ENCODE results near the gene ENTHD1. TPM values are rescaled to one million over a fixed set of nuclear protein-coding genes. Genes with fewer than 3 reads are reported as not detected.
A peak's percentile ranks its signal among the peaks of the same experiment; 100 is the strongest.
"Not testable (repeated sequence)": the region's sequence is repeated elsewhere in the genome, so short reads cannot be mapped to it uniquely, and the experiment has no call there.

Gene ENTHD1
- total RNA-seq, 2 donors from 2014 or later: 0.46 to 0.77 TPM

- Mint-ChIP-seq H3K4me1 (ENCODE audit: low read depth) (peaks cover 19% of the 10 kb centered on the region), H3K27me3 (ENCODE audit: low read depth) (no peaks in the 10 kb centered on the region), H3K4me3 (no peak overlapping the region), H3K9me3 (no peaks in the 10 kb centered on the region), H3K27ac (no peak overlapping the region), H3K36me3 (ENCODE audit: insufficient read depth in 2 of 2) (no peaks in the 10 kb centered on the region)
- ATAC-seq (replicated peaks in 1 of 2): no peak
- DNase-seq: no peak
Observed at GRCh38 chr22:39877079-39877845, 16.3 kb downstream of the ENTHD1 start.

- ATAC-seq (replicated peaks in 1 of 2): peak in 1 of 2 donors; percentile 38
- peaks cover 19% of the 10 kb centered on the region for H3K4me1 Mint-ChIP-seq (ENCODE audit: low read depth)
- not testable (repeated sequence) for H3K36me3 Mint-ChIP-seq (ENCODE audit: insufficient read depth in 2 of 2); H3K9me3 Mint-ChIP-seq; DNase-seq; H3K4me3 Mint-ChIP-seq; H3K27ac Mint-ChIP-seq; H3K27me3 Mint-ChIP-seq (ENCODE audit: low read depth)
Observed at GRCh38 chr22:39875176-39875885, 18.2 kb downstream of the ENTHD1 start.

GRCh38 chr22:39873965-39874364, 19.6 kb downstream of the ENTHD1 start:
- ATAC-seq (replicated peaks in 1 of 2): no peak
- H3K4me1 Mint-ChIP-seq (ENCODE audit: low read depth): peaks cover 19% of the 10 kb centered on the region
- DNase-seq: no peak

GRCh38 chr22:39872548-39872947, 21.0 kb downstream of the ENTHD1 start:
- no peaks in the 10 kb centered on the region for H3K27me3 Mint-ChIP-seq (ENCODE audit: low read depth)
- H3K9me3 Mint-ChIP-seq: peaks cover 0 to 3% of the 10 kb centered on the region in 2 donors
- no peak overlapping the region for H3K4me3 Mint-ChIP-seq
- no peak for ATAC-seq (replicated peaks in 1 of 2)
- H3K36me3 Mint-ChIP-seq (ENCODE audit: insufficient read depth in 2 of 2): peaks cover 0 to 2% of the 10 kb centered on the region in 2 donors
- H3K4me1 Mint-ChIP-seq (ENCODE audit: low read depth): peaks cover 15% of the 10 kb centered on the region
- DNase-seq: no peak
- no peak overlapping the region for H3K27ac Mint-ChIP-seq

More at GRCh38 chr22:39873965-39874364, 19.6 kb downstream of the ENTHD1 start:
- no peaks in the 10 kb centered on the region for H3K36me3 Mint-ChIP-seq (ENCODE audit: insufficient read depth in 2 of 2)
- H3K27me3 Mint-ChIP-seq (ENCODE audit: low read depth): no peaks in the 10 kb centered on the region
- H3K27ac Mint-ChIP-seq: no peak overlapping the region
- H3K4me3 Mint-ChIP-seq: no peak overlapping the region
- H3K9me3 Mint-ChIP-seq: peaks cover 0 to 2% of the 10 kb centered on the region in 2 donors

- ATAC-seq (replicated peaks in 1 of 2) (no peak), DNase-seq (no peak)
- H3K4me1 Mint-ChIP-seq (ENCODE audit: low read depth): peaks cover 14% of the 10 kb centered on the region
- peaks cover 0 to 3% of the 10 kb centered on the region in 2 donors for H3K9me3 Mint-ChIP-seq
- no peaks in the 10 kb centered on the region for H3K27me3 Mint-ChIP-seq (ENCODE audit: low read depth)
- H3K4me3 Mint-ChIP-seq: no peak overlapping the region
- H3K36me3 Mint-ChIP-seq (ENCODE audit: insufficient read depth in 2 of 2): peaks cover 0 to 2% of the 10 kb centered on the region in 2 donors
- H3K27ac Mint-ChIP-seq: no peak overlapping the region
Observed at GRCh38 chr22:39871008-39871798, 22.4 kb downstream of the ENTHD1 start.

- not testable (repeated sequence) for H3K36me3 Mint-ChIP-seq (ENCODE audit: insufficient read depth in 2 of 2); H3K27ac Mint-ChIP-seq; H3K9me3 Mint-ChIP-seq; ATAC-seq (replicated peaks in 1 of 2); H3K4me3 Mint-ChIP-seq; DNase-seq; H3K27me3 Mint-ChIP-seq (ENCODE audit: low read depth)
- H3K4me1 Mint-ChIP-seq (ENCODE audit: low read depth): peaks cover 14% of the 10 kb centered on the region
Observed at GRCh38 chr22:39869797-39870196, 23.8 kb downstream of the ENTHD1 start.

- H3K27ac Mint-ChIP-seq: no peak overlapping the region
- H3K9me3 Mint-ChIP-seq: peaks cover 0 to 3% of the 10 kb centered on the region in 2 donors
- H3K36me3 Mint-ChIP-seq (ENCODE audit: insufficient read depth in 2 of 2): peaks cover 0 to 2% of the 10 kb centered on the region in 2 donors
- H3K4me1 Mint-ChIP-seq (ENCODE audit: low read depth): peaks cover 8% of the 10 kb centered on the region
- DNase-seq (no peak), ATAC-seq (replicated peaks in 1 of 2) (no peak)
- H3K4me3 Mint-ChIP-seq: no peak overlapping the region
- no peaks in the 10 kb centered on the region for H3K27me3 Mint-ChIP-seq (ENCODE audit: low read depth)
Observed at GRCh38 chr22:39868741-39869140, 24.8 kb downstream of the ENTHD1 start.

GRCh38 chr22:39859903-39860588, 33.5 kb downstream of the ENTHD1 start:
- Mint-ChIP-seq H3K36me3 (ENCODE audit: insufficient read depth in 2 of 2) (no peaks in the 10 kb centered on the region), H3K27me3 (ENCODE audit: low read depth) (peaks cover 7% of the 10 kb centered on the region), H3K4me3 (peak overlapping the region; percentile 64 to 66), H3K4me1 (ENCODE audit: low read depth) (peaks cover 22% of the 10 kb centered on the region), H3K9me3 (no peaks in the 10 kb centered on the region), H3K27ac (peak overlapping the region; percentile 27)
- ATAC-seq (replicated peaks in 1 of 2) (peak; percentile 46 to 61), DNase-seq (no peak)

GRCh38 chr22:39856588-39856987, 37.0 kb downstream of the ENTHD1 start:
- H3K9me3 Mint-ChIP-seq: no peaks in the 10 kb centered on the region
- DNase-seq: no peak
- H3K36me3 Mint-ChIP-seq (ENCODE audit: insufficient read depth in 2 of 2): no peaks in the 10 kb centered on the region
- H3K4me3 Mint-ChIP-seq: no peak overlapping the region
- no peak overlapping the region for H3K27ac Mint-ChIP-seq
- no peak for ATAC-seq (replicated peaks in 1 of 2)
- H3K4me1 Mint-ChIP-seq (ENCODE audit: low read depth): peaks cover 22% of the 10 kb centered on the region
- peaks cover 7% of the 10 kb centered on the region for H3K27me3 Mint-ChIP-seq (ENCODE audit: low read depth)

GRCh38 chr22:39852799-39853198, 40.8 kb downstream of the ENTHD1 start:
- no peaks in the 10 kb centered on the region for H3K36me3 Mint-ChIP-seq (ENCODE audit: insufficient read depth in 2 of 2)
- H3K27ac Mint-ChIP-seq: no peak overlapping the region
- ATAC-seq (replicated peaks in 1 of 2) (no peak), DNase-seq (no peak)
- no peak overlapping the region for H3K4me3 Mint-ChIP-seq
- H3K9me3 Mint-ChIP-seq: no peaks in the 10 kb centered on the region
- H3K27me3 Mint-ChIP-seq (ENCODE audit: low read depth): peaks cover 6% of the 10 kb centered on the region
- no peaks in the 10 kb centered on the region for H3K4me1 Mint-ChIP-seq (ENCODE audit: low read depth)

GRCh38 chr22:39851606-39852315, 41.8 kb downstream of the ENTHD1 start:
- no peak for ATAC-seq (replicated peaks in 1 of 2)
- Mint-ChIP-seq H3K27me3 (ENCODE audit: low read depth) (peaks cover 6% of the 10 kb centered on the region), H3K9me3 (no peaks in the 10 kb centered on the region), H3K27ac (no peak overlapping the region), H3K36me3 (ENCODE audit: insufficient read depth in 2 of 2) (no peaks in the 10 kb centered on the region), H3K4me3 (no peak overlapping the region), H3K4me1 (ENCODE audit: low read depth) (no peaks in the 10 kb centered on the region)
- no peak for DNase-seq

GRCh38 chr22:39847477-39847876, 46.1 kb downstream of the ENTHD1 start:
- no peaks in the 10 kb centered on the region for H3K9me3 Mint-ChIP-seq
- no peaks in the 10 kb centered on the region for H3K36me3 Mint-ChIP-seq (ENCODE audit: insufficient read depth in 2 of 2)
- H3K27me3 Mint-ChIP-seq (ENCODE audit: low read depth): peaks cover 14% of the 10 kb centered on the region
- H3K4me3 Mint-ChIP-seq: no peak overlapping the region
- H3K4me1 Mint-ChIP-seq (ENCODE audit: low read depth): peaks cover 10% of the 10 kb centered on the region
- no peak for DNase-seq
- no peak overlapping the region for H3K27ac Mint-ChIP-seq
- ATAC-seq (replicated peaks in 1 of 2): no peak
